ENCODE results near the gene CD59. TPM values are rescaled to one million over a fixed set of nuclear protein-coding genes. Genes with fewer than 3 reads are reported as not detected.

Gene CD59
- total and polyA plus RNA-seq, 2 of the 13 experiments (the other 11 are each of a cell fraction or from before 2014, with no cell fraction given) = 127 to 289 TPM

DNA sequence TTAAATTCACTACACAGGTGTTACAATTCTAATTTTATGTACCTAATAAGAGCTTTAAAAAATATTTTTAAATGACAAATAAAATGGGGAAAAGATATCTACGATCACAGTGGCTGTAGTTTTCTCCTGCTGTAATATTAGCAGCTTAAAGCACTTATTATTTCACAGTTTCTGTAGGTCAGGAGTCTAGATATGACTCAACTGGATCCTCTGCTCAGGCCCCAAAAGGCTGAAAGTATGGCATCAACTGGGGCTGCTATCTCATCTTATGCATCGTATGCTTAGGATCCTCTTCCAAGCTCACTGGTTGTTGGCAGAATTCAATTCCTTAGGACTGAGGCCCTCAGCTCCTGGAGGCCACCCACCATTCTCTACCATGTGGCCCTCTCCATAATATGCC lies 25.2 kb upstream of the CD59 start:
- ATAC-seq (no peak), FAIRE-seq (no peak), DNase-seq (ENCODE audit: low spot score) (no peak)
- H3K36me3 ChIP-seq (replicated peaks in 1 of 2; ENCODE audit: control insufficient read depth in 1 of 2, insufficient read depth in 2 of 2, low read length in 2 of 2) = peaks cover 5 to 25% of the 10 kb centered on the region in 2 experiments; a peak in 4 of 5 replicates
- no TSS peak for BruUV-seq (replicated peaks)
- H3K79me2 ChIP-seq (ENCODE audit: insufficient read depth, low read length) = no peaks in the 10 kb centered on the region
- in situ Hi-C loops (cut with HindIII; ENCODE audit: extremely low pct_ligation_motif_present, low pct_unique_long_range_greater_than_20kb) (no loop called here), intact Hi-C loops (cut with micrococcal nuclease; ENCODE audit: unreplicated experiment) (no loop called here)
- 94% methylated on average over 2 of the region's 2 CpGs for WGBS (ENCODE audit: low lambda C conversion rate)
- no peak overlapping the region for H3K4me3 ChIP-seq (replicated peaks in 1 of 3; ENCODE audit: insufficient read depth in 1 of 3, low read depth in 2 of 3, low read length in 3 of 3)
- no peak for TF ChIP-seq MLLT10 (CRISPR knock-in tag; IDR thresholded peaks at IDR 0.05)
- TF ChIP-seq, protein P1, sequence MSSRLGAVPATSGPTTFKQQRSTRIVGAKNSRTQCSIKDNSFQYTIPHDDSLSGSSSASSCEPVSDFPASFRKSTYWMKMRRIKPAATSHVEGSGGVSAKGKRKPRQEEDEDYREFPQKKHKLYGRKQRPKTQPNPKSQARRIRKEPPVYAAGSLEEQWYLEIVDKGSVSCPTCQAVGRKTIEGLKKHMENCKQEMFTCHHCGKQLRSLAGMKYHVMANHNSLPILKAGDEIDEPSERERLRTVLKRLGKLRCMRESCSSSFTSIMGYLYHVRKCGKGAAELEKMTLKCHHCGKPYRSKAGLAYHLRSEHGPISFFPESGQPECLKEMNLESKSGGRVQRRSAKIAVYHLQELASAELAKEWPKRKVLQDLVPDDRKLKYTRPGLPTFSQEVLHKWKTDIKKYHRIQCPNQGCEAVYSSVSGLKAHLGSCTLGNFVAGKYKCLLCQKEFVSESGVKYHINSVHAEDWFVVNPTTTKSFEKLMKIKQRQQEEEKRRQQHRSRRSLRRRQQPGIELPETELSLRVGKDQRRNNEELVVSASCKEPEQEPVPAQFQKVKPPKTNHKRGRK (CRISPR knock-in tag; IDR thresholded peaks at IDR 0.05) = no peak
- TF ChIP-seq ZNF335 (CRISPR knock-in tag; IDR thresholded peaks at IDR 0.05) = no peak
- no peak for TF ChIP-seq TGIF2 (CRISPR knock-in tag; IDR thresholded peaks at IDR 0.05)
- TF ChIP-seq ADNP (CRISPR knock-in tag; IDR thresholded peaks at IDR 0.05) = no peak
- TF ChIP-seq JDP2 (CRISPR knock-in tag; IDR thresholded peaks at IDR 0.05; ENCODE audit: borderline replicate concordance) = no peak
- TF ChIP-seq ZNF776 (CRISPR knock-in tag; IDR thresholded peaks at IDR 0.05) = no peak
- no peak for TF ChIP-seq SP2 (CRISPR knock-in tag; IDR thresholded peaks at IDR 0.05)
- TF ChIP-seq ELF1 (CRISPR knock-in tag; IDR thresholded peaks at IDR 0.05) = no peak
- no peak for TF ChIP-seq ZBTB14 (CRISPR knock-in tag; IDR thresholded peaks at IDR 0.05)
- no peak for TF ChIP-seq HMG20A (CRISPR knock-in tag; IDR thresholded peaks at IDR 0.05; ENCODE audit: borderline replicate concordance)
- TF ChIP-seq NFE2L2 (IDR thresholded peaks at IDR 0.05; ENCODE audit: low read length) = no peak
- no peak for TF ChIP-seq ZNF530 (CRISPR knock-in tag; IDR thresholded peaks at IDR 0.05; ENCODE audit: low read depth)
- no peak for TF ChIP-seq CENPT (CRISPR knock-in tag; IDR thresholded peaks at IDR 0.05; ENCODE audit: low read depth)
- no peak for TF ChIP-seq RORA (CRISPR knock-in tag; IDR thresholded peaks at IDR 0.05)
- TF ChIP-seq SALL2 (CRISPR knock-in tag; IDR thresholded peaks at IDR 0.05) = no peak
- no peak for TF ChIP-seq SP4 (CRISPR knock-in tag; IDR thresholded peaks at IDR 0.05)
- TF ChIP-seq ZNF263 (CRISPR knock-in tag; IDR thresholded peaks at IDR 0.05) = no peak
- TF ChIP-seq ZFP41 (CRISPR knock-in tag; IDR thresholded peaks at IDR 0.05; ENCODE audit: borderline replicate concordance) = no peak
- no peaks in the 10 kb centered on the region for H3K9me3 ChIP-seq (ENCODE audit: low read length)
- no peak overlapping the region for H2AFZ ChIP-seq (ENCODE audit: low read length)
- CTCF ChIA-PET (ENCODE audit: low intra/inter-chr PET ratio, low total read pairs) = no interaction called here
- H3K4me2 ChIP-seq (ENCODE audit: low read depth, low read length) = no peak overlapping the region
- POLR2A ChIA-PET = interaction anchor here (1.2 to 2.3 kb wide), 2 partner anchors 13 to 25 kb away, joined by 4 read pairs; partner anchors contain the start of gene FBXO3
- H3K27ac ChIP-seq (ENCODE audit: extremely low read length, insufficient read depth, low read length) = no peak overlapping the region
- 0 out of 2 replicates have a peak, but pooled peaks cover 2% of the 10 kb centered on the region for H4K20me1 ChIP-seq (ENCODE audit: insufficient read depth, low read length)
- H3K27me3 ChIP-seq (ENCODE audit: control insufficient read depth in 1 of 2, insufficient read depth in 2 of 2, low read length in 2 of 2) = no peaks in the 10 kb centered on the region
- no peak overlapping the region for H3K9ac ChIP-seq (ENCODE audit: insufficient read depth, low read depth, low read length)
- H3K4me1 ChIP-seq (ENCODE audit: insufficient read depth, low read length) = no peaks in the 10 kb centered on the region

All from HepG2 (cell line).